HepG2 (cell line): ENCODE results near the gene COMMD1. TPM values are rescaled to one million over a fixed set of nuclear protein-coding genes. Genes with fewer than 3 reads are reported as not detected.

Experiments used
- HDAC6 ChIP-seq: fragments of 200-600 bp; sonication (generic); IDR thresholded peaks from 2 replicates; pipeline ENCODE4 v1.7.0; 2017; ENCODE audit warnings: mild to moderate bottlenecking, antibody characterized with exemption, low read length, low read depth
- JUND ChIP-seq: sonication (generic); formaldehyde crosslinking; IDR thresholded peaks from 2 replicates; pipeline ENCODE4 v1.8.0; 2022; ENCODE audit warnings: mild to moderate bottlenecking, missing genetic modification reagents
- KAT7 ChIP-seq: IDR thresholded peaks from 2 replicates; pipeline ENCODE4 v1.6.1; 2018; ENCODE audit warnings: borderline replicate concordance, missing compliant biosample characterization
- MAFK ChIP-seq, 2 experiments: IDR thresholded peaks in 1 of 2; conservative IDR thresholded peaks in 1 of 2; 2 replicates each; pipeline ENCODE4 v1.6.1; 2011; ENCODE audit warnings: improper control_type of control experiment in 2 of 2, low read length in 2 of 2
- RBAK ChIP-seq: sonication (generic); formaldehyde crosslinking; IDR thresholded peaks from 2 replicates; pipeline ENCODE4 v1.5.1; 2020; ENCODE audit warnings: mild to moderate bottlenecking, missing genetic modification reagents
- RFX1 ChIP-seq: fragments of 450-650 bp; IDR thresholded peaks from 2 replicates; pipeline ENCODE4 v1.6.1; 2017
- SCMH1 ChIP-seq: sonication (generic); formaldehyde crosslinking; IDR thresholded peaks from 2 replicates; pipeline ENCODE4 v1.9.0; 2021; ENCODE audit warnings: missing genetic modification reagents, mild to moderate bottlenecking, borderline replicate concordance
- SMAD1 ChIP-seq: sonication (generic); formaldehyde crosslinking; IDR thresholded peaks from 2 replicates; pipeline ENCODE4 v1.4.0; 2020; ENCODE audit warnings: missing genetic modification reagents, low read depth, mild to moderate bottlenecking, borderline replicate concordance
- SRSF9 ChIP-seq: fragments of 200-400 bp; formaldehyde crosslinking; IDR thresholded peaks from 2 replicates; pipeline ENCODE4 v1.6.1; 2018; ENCODE audit warnings: borderline replicate concordance, mild to moderate bottlenecking, low read depth, low read length; ENCODE audit not compliant: insufficient read depth, poor library complexity, severe bottlenecking
- STAG1 ChIP-seq: sonication (generic); formaldehyde crosslinking; IDR thresholded peaks from 2 replicates; pipeline ENCODE4 v1.4.0; 2020; ENCODE audit warnings: missing genetic modification reagents
- THAP11 ChIP-seq: IDR thresholded peaks from 2 replicates; pipeline ENCODE4 v1.6.1; 2016; ENCODE audit warnings: missing biosample characterization, missing genetic modification reagents
- WIZ ChIP-seq: sonication (generic); formaldehyde crosslinking; IDR thresholded peaks from 2 replicates; pipeline ENCODE4 v1.5.1; 2020; ENCODE audit warnings: mild to moderate bottlenecking, missing genetic modification reagents
- ZMAT3 ChIP-seq: sonication (generic); formaldehyde crosslinking; conservative IDR thresholded peaks from 2 replicates; pipeline ENCODE4 v1.7.0; 2021; ENCODE audit warnings: missing genetic modification reagents
- ZNF20 ChIP-seq: sonication (generic); formaldehyde crosslinking; IDR thresholded peaks from 2 replicates; pipeline ENCODE4 v1.4.0; 2020; ENCODE audit warnings: mild to moderate bottlenecking, moderate library complexity, missing genetic modification reagents
- ZNF468 ChIP-seq: sonication (generic); formaldehyde crosslinking; IDR thresholded peaks from 2 replicates; pipeline ENCODE4 v1.8.0; 2022; ENCODE audit warnings: mild to moderate bottlenecking, moderate library complexity, missing genetic modification reagents
- ZNF7 ChIP-seq: IDR thresholded peaks from 2 replicates; pipeline ENCODE4 v1.6.1; 2016; ENCODE audit warnings: missing biosample characterization, missing genetic modification reagents
- polyA plus RNA-seq, 8 experiments: library from polyadenylated mRNA; depleted of rRNA in 3 of 8; stranded (reverse) in 7 of 8; unstranded in 1 of 8; fragments of >200 nt; fragmentation: Illumina TruSeq in 4 of 8; extraction: Trizol in 4 of 8; gene quantifications; 2 replicates each; pipeline versions ENCODE4 v1.2.1 to v1.2.3, GENCODE V29; 2011 to 2016; ENCODE audit warnings: low read depth in 4 of 8, missing spikeins in 1 of 8, mixed read lengths in 1 of 8; ENCODE audit not compliant: insufficient read depth in 1 of 8
- total RNA-seq, 5 experiments: library from RNA; depleted of rRNA; stranded (reverse); fragments of >200 nt; fragmentation: Illumina TruSeq; extraction: Trizol; gene quantifications; 2 replicates each; pipeline ENCODE4 v1.2.3, GENCODE V29; 2016; ENCODE audit warnings: low read depth in 1 of 5
- TF ChIP-seq, protein P1 (sequence below): sonication (generic); formaldehyde crosslinking; IDR thresholded peaks from 2 replicates; pipeline ENCODE4 v1.5.1; 2020; ENCODE audit warnings: mild to moderate bottlenecking, missing genetic modification reagents, moderate library complexity
- TF ChIP-seq, protein P2 (sequence below): sonication (generic); formaldehyde crosslinking; IDR thresholded peaks from 2 replicates; pipeline ENCODE4 v1.4.0; 2020; ENCODE audit warnings: low read depth, mild to moderate bottlenecking, missing genetic modification reagents
- TF ChIP-seq, protein P3 (sequence below): fragments of 450-650 bp; IDR thresholded peaks from 2 replicates; pipeline ENCODE4 v1.6.1; 2016
- TF ChIP-seq, protein P4 (sequence below): sonication (generic); formaldehyde crosslinking; IDR thresholded peaks from 2 replicates; pipeline ENCODE4 v1.8.0; 2022; ENCODE audit warnings: mild to moderate bottlenecking, missing genetic modification reagents

Gene COMMD1
- total and polyA plus RNA-seq, 2 of the 13 experiments (the other 11 are each of a cell fraction or from before 2014, with no cell fraction given): 25.7 to 105 TPM

DNA sequence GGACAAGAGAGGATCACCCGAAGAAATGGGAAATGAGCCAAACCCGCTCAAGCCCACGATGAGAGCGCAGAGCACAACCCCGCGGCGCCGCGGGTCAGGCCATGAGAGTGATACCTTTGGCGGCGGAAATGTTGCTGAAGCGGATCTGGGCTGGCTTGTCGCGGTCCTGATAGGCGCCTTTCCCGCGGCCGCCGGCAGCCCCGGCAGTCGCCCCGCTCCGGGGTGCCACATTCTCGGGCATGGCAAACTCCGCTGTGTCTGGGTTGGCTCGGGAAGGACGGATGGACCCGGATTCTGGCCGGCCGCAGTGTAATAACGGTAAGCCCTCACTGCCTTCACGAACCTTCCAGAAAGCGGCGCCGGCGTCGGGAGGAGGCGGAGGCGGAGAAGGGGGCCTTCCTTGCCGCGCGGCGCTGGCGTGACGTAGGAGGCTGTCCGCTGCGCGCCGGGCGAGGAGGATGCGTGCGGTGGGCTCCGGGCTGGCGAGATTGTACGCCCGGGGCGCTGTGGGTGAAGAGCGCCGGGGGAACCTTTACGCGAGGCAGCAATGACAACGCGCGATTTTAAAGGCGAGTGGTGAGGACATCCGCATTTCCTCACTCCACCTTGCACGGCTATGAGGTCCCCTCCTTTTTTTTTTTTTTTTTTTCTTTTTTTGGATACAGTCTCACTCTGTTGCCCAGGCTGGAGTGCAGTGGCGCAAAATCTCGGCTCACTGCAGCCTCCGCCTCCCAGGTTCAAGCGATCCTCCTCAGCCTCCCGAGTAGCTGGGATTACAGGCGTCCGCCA is 17.0 kb upstream of the COMMD1 start, which contains the start of gene CCT4 (continued):
- TF ChIP-seq ZNF468 (CRISPR knock-in tag) (peak; percentile 90; the same call in 1 of the 2 replicates), KAT7 (CRISPR knock-in tag) (peak; percentile 99; the same call in 1 of the 2 replicates), JUND (CRISPR knock-in tag) (peak; percentile 79; the same call in 1 of the 2 replicates), SRSF9 (no peak), STAG1 (peak; percentile 20), MAFK (conservative IDR thresholded peaks at IDR 0.05 in 1 of 2, IDR thresholded peaks at IDR 0.05 in 1 of 2; ENCODE audit: low read length in 2 of 2) (no peak), SMAD1 (CRISPR knock-in tag) (peak; percentile 71; the same call in 1 of the 2 replicates), ZNF7 (CRISPR knock-in tag) (peak; percentile 21; the same call in 1 of the 2 replicates), SCMH1 (no peak), RBAK (no peak), ZMAT3 (CRISPR knock-in tag) (peak; percentile 63; the same call in 1 of the 2 replicates), THAP11 (CRISPR knock-in tag) (peak; percentile 96), WIZ (0 out of 2 replicates have a peak, but pooled peaks have one; percentile 64), HDAC6 (no peak), RFX1 (no peak), ZNF20 (CRISPR knock-in tag) (no peak)
- TF ChIP-seq, protein P1, sequence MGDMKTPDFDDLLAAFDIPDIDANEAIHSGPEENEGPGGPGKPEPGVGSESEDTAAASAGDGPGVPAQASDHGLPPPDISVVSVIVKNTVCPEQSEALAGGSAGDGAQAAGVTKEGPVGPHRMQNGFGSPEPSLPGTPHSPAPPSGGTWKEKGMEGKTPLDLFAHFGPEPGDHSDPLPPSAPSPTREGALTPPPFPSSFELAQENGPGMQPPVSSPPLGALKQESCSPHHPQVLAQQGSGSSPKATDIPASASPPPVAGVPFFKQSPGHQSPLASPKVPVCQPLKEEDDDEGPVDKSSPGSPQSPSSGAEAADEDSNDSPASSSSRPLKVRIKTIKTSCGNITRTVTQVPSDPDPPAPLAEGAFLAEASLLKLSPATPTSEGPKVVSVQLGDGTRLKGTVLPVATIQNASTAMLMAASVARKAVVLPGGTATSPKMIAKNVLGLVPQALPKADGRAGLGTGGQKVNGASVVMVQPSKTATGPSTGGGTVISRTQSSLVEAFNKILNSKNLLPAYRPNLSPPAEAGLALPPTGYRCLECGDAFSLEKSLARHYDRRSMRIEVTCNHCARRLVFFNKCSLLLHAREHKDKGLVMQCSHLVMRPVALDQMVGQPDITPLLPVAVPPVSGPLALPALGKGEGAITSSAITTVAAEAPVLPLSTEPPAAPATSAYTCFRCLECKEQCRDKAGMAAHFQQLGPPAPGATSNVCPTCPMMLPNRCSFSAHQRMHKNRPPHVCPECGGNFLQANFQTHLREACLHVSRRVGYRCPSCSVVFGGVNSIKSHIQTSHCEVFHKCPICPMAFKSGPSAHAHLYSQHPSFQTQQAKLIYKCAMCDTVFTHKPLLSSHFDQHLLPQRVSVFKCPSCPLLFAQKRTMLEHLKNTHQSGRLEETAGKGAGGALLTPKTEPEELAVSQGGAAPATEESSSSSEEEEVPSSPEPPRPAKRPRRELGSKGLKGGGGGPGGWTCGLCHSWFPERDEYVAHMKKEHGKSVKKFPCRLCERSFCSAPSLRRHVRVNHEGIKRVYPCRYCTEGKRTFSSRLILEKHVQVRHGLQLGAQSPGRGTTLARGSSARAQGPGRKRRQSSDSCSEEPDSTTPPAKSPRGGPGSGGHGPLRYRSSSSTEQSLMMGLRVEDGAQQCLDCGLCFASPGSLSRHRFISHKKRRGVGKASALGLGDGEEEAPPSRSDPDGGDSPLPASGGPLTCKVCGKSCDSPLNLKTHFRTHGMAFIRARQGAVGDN (CRISPR knock-in tag): peak; percentile 99
- TF ChIP-seq, protein P2, sequence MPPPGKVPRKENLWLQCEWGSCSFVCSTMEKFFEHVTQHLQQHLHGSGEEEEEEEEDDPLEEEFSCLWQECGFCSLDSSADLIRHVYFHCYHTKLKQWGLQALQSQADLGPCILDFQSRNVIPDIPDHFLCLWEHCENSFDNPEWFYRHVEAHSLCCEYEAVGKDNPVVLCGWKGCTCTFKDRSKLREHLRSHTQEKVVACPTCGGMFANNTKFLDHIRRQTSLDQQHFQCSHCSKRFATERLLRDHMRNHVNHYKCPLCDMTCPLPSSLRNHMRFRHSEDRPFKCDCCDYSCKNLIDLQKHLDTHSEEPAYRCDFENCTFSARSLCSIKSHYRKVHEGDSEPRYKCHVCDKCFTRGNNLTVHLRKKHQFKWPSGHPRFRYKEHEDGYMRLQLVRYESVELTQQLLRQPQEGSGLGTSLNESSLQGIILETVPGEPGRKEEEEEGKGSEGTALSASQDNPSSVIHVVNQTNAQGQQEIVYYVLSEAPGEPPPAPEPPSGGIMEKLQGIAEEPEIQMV (CRISPR knock-in tag): peak; percentile 90
- TF ChIP-seq, protein P3, sequence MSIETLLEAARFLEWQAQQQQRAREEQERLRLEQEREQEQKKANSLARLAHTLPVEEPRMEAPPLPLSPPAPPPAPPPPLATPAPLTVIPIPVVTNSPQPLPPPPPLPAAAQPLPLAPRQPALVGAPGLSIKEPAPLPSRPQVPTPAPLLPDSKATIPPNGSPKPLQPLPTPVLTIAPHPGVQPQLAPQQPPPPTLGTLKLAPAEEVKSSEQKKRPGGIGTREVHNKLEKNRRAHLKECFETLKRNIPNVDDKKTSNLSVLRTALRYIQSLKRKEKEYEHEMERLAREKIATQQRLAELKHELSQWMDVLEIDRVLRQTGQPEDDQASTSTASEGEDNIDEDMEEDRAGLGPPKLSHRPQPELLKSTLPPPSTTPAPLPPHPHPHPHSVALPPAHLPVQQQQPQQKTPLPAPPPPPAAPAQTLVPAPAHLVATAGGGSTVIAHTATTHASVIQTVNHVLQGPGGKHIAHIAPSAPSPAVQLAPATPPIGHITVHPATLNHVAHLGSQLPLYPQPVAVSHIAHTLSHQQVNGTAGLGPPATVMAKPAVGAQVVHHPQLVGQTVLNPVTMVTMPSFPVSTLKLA: peak; percentile 21; the same call in 1 of the 2 replicates
- TF ChIP-seq, protein P4, sequence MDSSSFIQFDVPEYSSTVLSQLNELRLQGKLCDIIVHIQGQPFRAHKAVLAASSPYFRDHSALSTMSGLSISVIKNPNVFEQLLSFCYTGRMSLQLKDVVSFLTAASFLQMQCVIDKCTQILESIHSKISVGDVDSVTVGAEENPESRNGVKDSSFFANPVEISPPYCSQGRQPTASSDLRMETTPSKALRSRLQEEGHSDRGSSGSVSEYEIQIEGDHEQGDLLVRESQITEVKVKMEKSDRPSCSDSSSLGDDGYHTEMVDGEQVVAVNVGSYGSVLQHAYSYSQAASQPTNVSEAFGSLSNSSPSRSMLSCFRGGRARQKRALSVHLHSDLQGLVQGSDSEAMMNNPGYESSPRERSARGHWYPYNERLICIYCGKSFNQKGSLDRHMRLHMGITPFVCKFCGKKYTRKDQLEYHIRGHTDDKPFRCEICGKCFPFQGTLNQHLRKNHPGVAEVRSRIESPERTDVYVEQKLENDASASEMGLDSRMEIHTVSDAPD (CRISPR knock-in tag): peak; percentile 70; the same call in 1 of the 2 replicates
